ENCODE results near the gene OGFOD1. TPM values are rescaled to one million over a fixed set of nuclear protein-coding genes. Genes with fewer than 3 reads are reported as not detected.

OGFOD1 gene
- total RNA-seq, 1 donor from 2014 or later: 35.9 TPM

- peak; percentile 78 for ATAC-seq
- intact Hi-C loops (cut with DNase I): loop anchor here (10.0 kb wide), 1 partner anchor 91 kb away; the partner anchor contains the start of gene MT2A
- DNase-seq (ENCODE audit: low spot score): no peak
These were observed 62.6 kb downstream of the OGFOD1 start for GRCh38 chr16:56513972-56514371.

GRCh38 chr16:56514845-56515244, 63.5 kb downstream of the OGFOD1 start:
- intact Hi-C loops (cut with DNase I): loop anchor here (5.0 to 10.0 kb wide), 2 partner anchors 90 to 187 kb away; partner anchors contain the start of gene MT2A
- ATAC-seq (no peak), DNase-seq (ENCODE audit: low spot score) (no peak)

GRCh38 chr16:56515665-56516064, 64.3 kb downstream of the OGFOD1 start:
- ATAC-seq: no peak
- no peak for DNase-seq (ENCODE audit: low spot score)
- intact Hi-C loops (cut with DNase I): loop anchor here (5.0 to 10.0 kb wide), 2 partner anchors 89 to 187 kb away; partner anchors contain the start of gene MT2A

GRCh38 chr16:56517206-56517605, 65.9 kb downstream of the OGFOD1 start:
- ATAC-seq (no peak), DNase-seq (ENCODE audit: low spot score) (no peak)
- intact Hi-C loops (cut with DNase I): loop anchor here (5.0 to 10.0 kb wide), 2 partner anchors 88 to 185 kb away; partner anchors contain the start of gene MT2A

- intact Hi-C loops (cut with DNase I): loop anchor here (5.0 to 10.0 kb wide), 2 partner anchors 86 to 184 kb away; partner anchors contain the start of gene MT2A
- no peak for ATAC-seq
- DNase-seq (ENCODE audit: low spot score): no peak
These were observed 67.1 kb downstream of the OGFOD1 start for GRCh38 chr16:56518425-56518824.

GRCh38 chr16:56519459-56520250, 68.3 kb downstream of the OGFOD1 start, which contains the start of gene BBS2:
Gene BBS2, minus strand, starts transcription at chr16:56520024. Its CDS starts 162 bp downstream, at chr16:56519862.
- peak; percentile 94 for DNase-seq (ENCODE audit: low spot score)
- intact Hi-C loops (cut with DNase I): loop anchor here (5.0 to 10.0 kb wide), 2 partner anchors 85 to 183 kb away; partner anchors contain the start of gene MT2A

GRCh38 chr16:56520251-56520577, 68.9 kb downstream of the OGFOD1 start:
- ATAC-seq (no peak), DNase-seq (ENCODE audit: low spot score) (no peak)
- intact Hi-C loops (cut with DNase I): no loop called here

More at GRCh38 chr16:56519459-56520250, 68.3 kb downstream of the OGFOD1 start, which contains the start of gene BBS2:
- peak; percentile 98 for ATAC-seq

- intact Hi-C loops (cut with DNase I): no loop called here
- ATAC-seq (no peak), DNase-seq (ENCODE audit: low spot score) (no peak)
These were observed 73.9 kb downstream of the OGFOD1 start for GRCh38 chr16:56525236-56525635.

Other genes starting within 250 kb of the OGFOD1 start
- 152 TPM for gene AMFR, start 26.0 kb upstream of the OGFOD1 start, total RNA-seq
- gene NUDT21, start 222 bp upstream of the OGFOD1 start, total RNA-seq: 91.3 TPM
- gene BBS2, start 68.5 kb downstream of the OGFOD1 start, total RNA-seq: 110 TPM
- gene MT4, start 113.5 kb downstream of the OGFOD1 start, total RNA-seq: not detected
- 94.5 TPM for gene MT3, start 138.0 kb downstream of the OGFOD1 start, total RNA-seq
- 163 TPM for gene MT2A, start 157.0 kb downstream of the OGFOD1 start, total RNA-seq
- 44.7 TPM for gene MT1E, start 174.2 kb downstream of the OGFOD1 start, total RNA-seq
- gene MT1M, start 181.1 kb downstream of the OGFOD1 start, total RNA-seq: 6.7 TPM
- gene MT1A, start 187.1 kb downstream of the OGFOD1 start, total RNA-seq: 1.8 TPM
- not detected for gene MT1B, start 200.3 kb downstream of the OGFOD1 start, total RNA-seq
- gene MT1F, start 206.4 kb downstream of the OGFOD1 start, total RNA-seq: 6.2 TPM
- gene MT1G, start 216.5 kb downstream of the OGFOD1 start, total RNA-seq: 2.5 TPM
- not detected for gene MT1H, start 218.3 kb downstream of the OGFOD1 start, total RNA-seq
- 21.9 TPM for gene MT1X, start 230.9 kb downstream of the OGFOD1 start, total RNA-seq